Measurements from ENCODE around the gene TNFRSF14. TPM values are rescaled to one million over a fixed set of nuclear protein-coding genes. Genes with fewer than 3 reads are reported as not detected.

Gene TNFRSF14
- total and polyA plus RNA-seq, 2 experiments from 2014 or later: not detected

- H4K20me1 ChIP-seq (replicated peaks; ENCODE audit: insufficient read depth): no peaks in the 10 kb centered on the region
- TF ChIP-seq CREB1 (CRISPR knock-in tag; IDR thresholded peaks at IDR 0.05; ENCODE audit: low read depth) (no peak), CTCF (conservative IDR thresholded peaks at IDR 0.05; ENCODE audit: low read depth in 2 of 2) (no peak), EZH2phosphoT487 (IDR thresholded peaks at IDR 0.05; ENCODE audit: unreplicated experiment) (no peak), EZH2 (IDR thresholded peaks at IDR 0.05; ENCODE audit: low read depth, unreplicated experiment) (no peak), ZNF462 (CRISPR knock-in tag; IDR thresholded peaks at IDR 0.05) (no peak), POLR2AphosphoS5 (IDR thresholded peaks at IDR 0.05; ENCODE audit: low read depth) (no peak), NANOG (IDR thresholded peaks at IDR 0.05; ENCODE audit: borderline replicate concordance) (no peak), REST (IDR thresholded peaks at IDR 0.05; ENCODE audit: unreplicated experiment) (no peak), ZNF331 (CRISPR knock-in tag; IDR thresholded peaks at IDR 0.05; ENCODE audit: low read depth) (no peak)
- no peak overlapping the region for H3K4me3 Mint-ChIP-seq
- ATAC-seq (no peak), DNase-seq (ENCODE audit: low spot score) (no peak)
- H3K4me3 ChIP-seq: no peak overlapping the region
- no peaks in the 10 kb centered on the region for H3K36me3 ChIP-seq (ENCODE audit: insufficient read depth)
- H3K27ac ChIP-seq (ENCODE audit: low read depth): no peak overlapping the region
- H3K27me3 ChIP-seq (ENCODE audit: insufficient read depth): no peaks in the 10 kb centered on the region
- H3K4me1 ChIP-seq (ENCODE audit: insufficient read depth): no peaks in the 10 kb centered on the region
- no peaks in the 10 kb centered on the region for H3K79me2 ChIP-seq (replicated peaks; ENCODE audit: insufficient read depth)
- no peaks in the 10 kb centered on the region for H3K36me3 Mint-ChIP-seq (ENCODE audit: low read depth)
- no peaks in the 10 kb centered on the region for H3F3A ChIP-seq (replicated peaks; ENCODE audit: low read depth)
- H3K27ac Mint-ChIP-seq: no peak overlapping the region
- H3K4me1 Mint-ChIP-seq: no peaks in the 10 kb centered on the region
- H3K9me3 Mint-ChIP-seq: no peaks in the 10 kb centered on the region
- H3K4me2 ChIP-seq: no peak overlapping the region
- peaks cover 4% of the 10 kb centered on the region for H3K27me3 Mint-ChIP-seq (ENCODE audit: insufficient read depth, low read depth, poor library complexity)
- no peak overlapping the region for H2AFZ ChIP-seq
- H3K9me2 ChIP-seq (ENCODE audit: insufficient read depth): no peaks in the 10 kb centered on the region
Measured at GRCh38 chr1:2604844-2605508, 48.8 kb downstream of the TNFRSF14 start.
